WTC11 (cell line): Measurements from ENCODE around the gene MOBP. TPM values are rescaled to one million over a fixed set of nuclear protein-coding genes. Genes with fewer than 3 reads are reported as not detected.

ENCODE experiments used
- ATAC-seq: fragments of 200-7000 bp; cut with Tn5 transposase; 2 replicates; pipeline ENCODE4 v1.10.0; 2021; ENCODE audit warnings: mild to moderate bottlenecking, moderate library complexity
- CTCF ChIA-PET: fragments of 300-600 bp; sonication (Branson Sonifier 250); formaldehyde crosslinking; loops from one replicate; lab custom pipeline; 2021; ENCODE audit warnings: antibody characterized with exemption; lab: Charles Lee
- POLR2A ChIA-PET: fragments of 350-600 bp; sonication (Branson Sonifier 250); formaldehyde crosslinking; loops from one replicate; lab custom pipeline; 2021; ENCODE audit warnings: antibody characterized with exemption; lab: Charles Lee
- DNase-seq: peaks from one replicate; pipeline ENCODE4 v3.0.0; 2021; ENCODE audit warnings: low spot score
- H3K27ac Mint-ChIP-seq: 2 replicates; pipeline ENCODE4 v1.8.0; 2021; ENCODE audit warnings: mixed read lengths
- H3K27me3 Mint-ChIP-seq: 2 replicates; pipeline ENCODE4 v1.8.0; 2021; ENCODE audit warnings: low read depth, mild to moderate bottlenecking, moderate library complexity, mixed read lengths
- H3K36me3 Mint-ChIP-seq: 2 replicates; pipeline ENCODE4 v1.8.0; 2021; ENCODE audit warnings: mixed read lengths
- H3K4me1 Mint-ChIP-seq: 2 replicates; pipeline ENCODE4 v1.8.0; 2022; ENCODE audit warnings: mixed read lengths
- H3K4me3 Mint-ChIP-seq: 2 replicates; pipeline ENCODE4 v1.8.0; 2021; ENCODE audit warnings: mild to moderate bottlenecking, moderate library complexity, mixed read lengths
- H3K9me3 Mint-ChIP-seq: 2 replicates; pipeline ENCODE4 v1.8.0; 2021; ENCODE audit warnings: mixed read lengths
- CBFB ChIP-seq: sonication (generic); formaldehyde crosslinking; IDR thresholded peaks from 2 replicates; pipeline ENCODE4 v1.8.1; 2022; ENCODE audit warnings: mild to moderate bottlenecking, low read depth, missing genetic modification reagents
- CREB1 ChIP-seq: sonication (generic); formaldehyde crosslinking; IDR thresholded peaks from 2 replicates; pipeline ENCODE4 v1.8.0; 2023; ENCODE audit warnings: mild to moderate bottlenecking, missing genetic modification reagents
- ELF4 ChIP-seq: sonication (generic); formaldehyde crosslinking; IDR thresholded peaks from 2 replicates; pipeline ENCODE4 v1.8.1; 2022; ENCODE audit warnings: low read depth, mild to moderate bottlenecking, moderate library complexity, missing genetic modification reagents
- FOXJ3 ChIP-seq: sonication (generic); formaldehyde crosslinking; IDR thresholded peaks from 2 replicates; pipeline ENCODE4 v1.9.0; 2021; ENCODE audit warnings: missing genetic modification reagents, mild to moderate bottlenecking, borderline replicate concordance
- FOXK1 ChIP-seq: sonication (generic); formaldehyde crosslinking; IDR thresholded peaks from 2 replicates; pipeline ENCODE4 v1.8.0; 2022; ENCODE audit warnings: mild to moderate bottlenecking, moderate library complexity, missing genetic modification reagents
- FOXP1 ChIP-seq: sonication (generic); formaldehyde crosslinking; IDR thresholded peaks from 2 replicates; pipeline ENCODE4 v1.8.0; 2022; ENCODE audit warnings: missing genetic modification reagents, mild to moderate bottlenecking, moderate library complexity, borderline replicate concordance
- JAZF1 ChIP-seq: fragments of 250-450 bp; sonication (Bioruptor Pico); IDR thresholded peaks from 2 replicates; pipeline ENCODE4 v1.9.0; 2021; ENCODE audit warnings: moderate library complexity, mild to moderate bottlenecking, inconsistent platforms
- MYBL2 ChIP-seq: sonication (generic); formaldehyde crosslinking; IDR thresholded peaks from 2 replicates; pipeline ENCODE4 v1.8.1; 2023; ENCODE audit warnings: mild to moderate bottlenecking, moderate library complexity, missing genetic modification reagents
- NFYB ChIP-seq: sonication (generic); formaldehyde crosslinking; conservative IDR thresholded peaks from 2 replicates; pipeline ENCODE4 v1.8.0; 2022; ENCODE audit warnings: low read depth, missing genetic modification reagents
- RORB ChIP-seq: fragments of 250-450 bp; sonication (Bioruptor Pico); IDR thresholded peaks from 2 replicates; pipeline ENCODE4 v1.9.0; 2021; ENCODE audit warnings: mild to moderate bottlenecking
- TEAD1 ChIP-seq: sonication (generic); formaldehyde crosslinking; IDR thresholded peaks from 2 replicates; pipeline ENCODE4 v1.8.0; 2022; ENCODE audit warnings: mild to moderate bottlenecking, missing genetic modification reagents
- TEAD4 ChIP-seq: sonication (generic); formaldehyde crosslinking; IDR thresholded peaks from 2 replicates; pipeline ENCODE4 v1.8.0; 2022; ENCODE audit warnings: mild to moderate bottlenecking, missing genetic modification reagents
- TP53 ChIP-seq: sonication (generic); formaldehyde crosslinking; IDR thresholded peaks from 2 replicates; pipeline ENCODE4 v1.8.1; 2023; ENCODE audit warnings: mild to moderate bottlenecking, missing genetic modification reagents
- ZNF396 ChIP-seq: fragments of 250-450 bp; sonication (Bioruptor Pico); IDR thresholded peaks from 2 replicates; pipeline ENCODE4 v1.8.0; 2021; ENCODE audit warnings: mild to moderate bottlenecking, moderate library complexity, borderline replicate concordance
- ZNF423 ChIP-seq: fragments of 250-450 bp; sonication (Bioruptor Pico); IDR thresholded peaks from 2 replicates; pipeline ENCODE4 v2.1.2; 2022; ENCODE audit warnings: mild to moderate bottlenecking, moderate library complexity
- ZNF512 ChIP-seq: sonication (generic); formaldehyde crosslinking; IDR thresholded peaks from 2 replicates; pipeline ENCODE4 v1.8.1; 2022; ENCODE audit warnings: missing genetic modification reagents, borderline replicate concordance
- total RNA-seq: library from RNA; stranded (reverse); gene quantifications from 3 replicates; pipeline ENCODE4 v1.2.3, GENCODE V29; 2021
- TF ChIP-seq, protein P1 (sequence below): sonication (generic); formaldehyde crosslinking; IDR thresholded peaks from 2 replicates; pipeline ENCODE4 v1.8.1; 2023; ENCODE audit warnings: mild to moderate bottlenecking, missing genetic modification reagents, borderline replicate concordance
- TF ChIP-seq, protein P2 (sequence below): sonication (generic); formaldehyde crosslinking; IDR thresholded peaks from 2 replicates; pipeline ENCODE4 v1.8.0; 2022; ENCODE audit warnings: mild to moderate bottlenecking, missing genetic modification reagents
- TF ChIP-seq, protein P3 (sequence below): fragments of 200-600 bp; IDR thresholded peaks from 2 replicates; pipeline ENCODE4 v1.8.0; 2022; ENCODE audit warnings: antibody characterized with exemption
- TF ChIP-seq, protein P4 (sequence below): sonication (generic); formaldehyde crosslinking; IDR thresholded peaks from 2 replicates; pipeline ENCODE4 v1.8.1; 2022; ENCODE audit warnings: mild to moderate bottlenecking, missing genetic modification reagents, moderate library complexity, borderline replicate concordance

Gene MOBP
- total RNA-seq, 1 experiment from 2014 or later = 0.13 TPM

DNA sequence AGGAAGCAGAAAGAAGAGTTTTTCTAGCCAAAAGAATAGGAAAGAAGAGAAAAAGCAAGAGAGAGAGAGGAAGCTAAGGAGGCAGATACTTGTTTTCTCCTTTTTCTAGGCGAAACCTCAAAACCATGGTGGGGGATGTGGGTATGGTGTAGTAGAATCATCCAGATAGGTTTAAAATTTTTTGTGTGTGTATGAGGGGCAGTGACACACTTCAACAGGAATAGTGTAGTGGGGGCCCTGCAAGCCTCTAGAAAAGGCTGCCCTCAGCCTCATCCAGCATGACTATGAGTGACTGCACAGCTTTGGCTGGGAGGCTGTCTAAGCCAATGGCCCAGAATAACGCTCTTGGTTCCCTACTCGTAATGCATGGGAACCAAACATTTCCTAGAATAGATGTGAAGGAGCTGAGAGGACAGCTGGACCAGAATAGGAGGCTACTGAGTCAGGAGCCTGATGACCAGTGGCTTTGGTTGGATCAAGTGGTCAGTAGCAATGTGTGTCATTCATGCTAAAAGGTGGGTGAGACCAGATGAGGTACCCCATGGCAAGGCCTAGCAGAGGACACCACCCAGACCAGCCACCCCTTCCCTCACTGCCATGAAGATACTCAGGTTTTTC, 24.4 kb downstream of the MOBP start:
- no peak for TF ChIP-seq RORB (CRISPR knock-in tag)
- TF ChIP-seq TEAD1 (CRISPR knock-in tag) = no peak
- no peak for TF ChIP-seq ELF4 (CRISPR knock-in tag)
- TF ChIP-seq, protein P1, sequence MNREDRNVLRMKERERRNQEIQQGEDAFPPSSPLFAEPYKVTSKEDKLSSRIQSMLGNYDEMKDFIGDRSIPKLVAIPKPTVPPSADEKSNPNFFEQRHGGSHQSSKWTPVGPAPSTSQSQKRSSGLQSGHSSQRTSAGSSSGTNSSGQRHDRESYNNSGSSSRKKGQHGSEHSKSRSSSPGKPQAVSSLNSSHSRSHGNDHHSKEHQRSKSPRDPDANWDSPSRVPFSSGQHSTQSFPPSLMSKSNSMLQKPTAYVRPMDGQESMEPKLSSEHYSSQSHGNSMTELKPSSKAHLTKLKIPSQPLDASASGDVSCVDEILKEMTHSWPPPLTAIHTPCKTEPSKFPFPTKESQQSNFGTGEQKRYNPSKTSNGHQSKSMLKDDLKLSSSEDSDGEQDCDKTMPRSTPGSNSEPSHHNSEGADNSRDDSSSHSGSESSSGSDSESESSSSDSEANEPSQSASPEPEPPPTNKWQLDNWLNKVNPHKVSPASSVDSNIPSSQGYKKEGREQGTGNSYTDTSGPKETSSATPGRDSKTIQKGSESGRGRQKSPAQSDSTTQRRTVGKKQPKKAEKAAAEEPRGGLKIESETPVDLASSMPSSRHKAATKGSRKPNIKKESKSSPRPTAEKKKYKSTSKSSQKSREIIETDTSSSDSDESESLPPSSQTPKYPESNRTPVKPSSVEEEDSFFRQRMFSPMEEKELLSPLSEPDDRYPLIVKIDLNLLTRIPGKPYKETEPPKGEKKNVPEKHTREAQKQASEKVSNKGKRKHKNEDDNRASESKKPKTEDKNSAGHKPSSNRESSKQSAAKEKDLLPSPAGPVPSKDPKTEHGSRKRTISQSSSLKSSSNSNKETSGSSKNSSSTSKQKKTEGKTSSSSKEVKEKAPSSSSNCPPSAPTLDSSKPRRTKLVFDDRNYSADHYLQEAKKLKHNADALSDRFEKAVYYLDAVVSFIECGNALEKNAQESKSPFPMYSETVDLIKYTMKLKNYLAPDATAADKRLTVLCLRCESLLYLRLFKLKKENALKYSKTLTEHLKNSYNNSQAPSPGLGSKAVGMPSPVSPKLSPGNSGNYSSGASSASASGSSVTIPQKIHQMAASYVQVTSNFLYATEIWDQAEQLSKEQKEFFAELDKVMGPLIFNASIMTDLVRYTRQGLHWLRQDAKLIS (CRISPR knock-in tag) = no peak
- no peak for TF ChIP-seq FOXP1
- TF ChIP-seq, protein P2, sequence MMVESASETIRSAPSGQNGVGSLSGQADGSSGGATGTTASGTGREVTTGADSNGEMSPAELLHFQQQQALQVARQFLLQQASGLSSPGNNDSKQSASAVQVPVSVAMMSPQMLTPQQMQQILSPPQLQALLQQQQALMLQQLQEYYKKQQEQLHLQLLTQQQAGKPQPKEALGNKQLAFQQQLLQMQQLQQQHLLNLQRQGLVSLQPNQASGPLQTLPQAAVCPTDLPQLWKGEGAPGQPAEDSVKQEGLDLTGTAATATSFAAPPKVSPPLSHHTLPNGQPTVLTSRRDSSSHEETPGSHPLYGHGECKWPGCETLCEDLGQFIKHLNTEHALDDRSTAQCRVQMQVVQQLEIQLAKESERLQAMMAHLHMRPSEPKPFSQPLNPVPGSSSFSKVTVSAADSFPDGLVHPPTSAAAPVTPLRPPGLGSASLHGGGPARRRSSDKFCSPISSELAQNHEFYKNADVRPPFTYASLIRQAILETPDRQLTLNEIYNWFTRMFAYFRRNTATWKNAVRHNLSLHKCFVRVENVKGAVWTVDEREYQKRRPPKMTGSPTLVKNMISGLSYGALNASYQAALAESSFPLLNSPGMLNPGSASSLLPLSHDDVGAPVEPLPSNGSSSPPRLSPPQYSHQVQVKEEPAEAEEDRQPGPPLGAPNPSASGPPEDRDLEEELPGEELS (CRISPR knock-in tag) = no peak
- no peak for TF ChIP-seq JAZF1 (CRISPR knock-in tag)
- no peak for TF ChIP-seq ZNF423 (CRISPR knock-in tag)
- TF ChIP-seq ZNF396 (CRISPR knock-in tag) = no peak
- TF ChIP-seq, all 79 proteins: peak for 0
- no peak overlapping the region for H3K27ac Mint-ChIP-seq
- DNase-seq = no peak
- no peaks in the 10 kb centered on the region for H3K36me3 Mint-ChIP-seq
- ChIA-PET CTCF (interaction anchor here (2.1 kb wide), 1 partner anchor 44 kb away, joined by 8 read pairs; no protein-coding TSS in a partner anchor), POLR2A (no interaction called here)
- no peaks in the 10 kb centered on the region for H3K4me1 Mint-ChIP-seq
- ATAC-seq = no peak
- no peak overlapping the region for H3K4me3 Mint-ChIP-seq
- H3K9me3 Mint-ChIP-seq = 0 out of 2 replicates have a peak, but pooled peaks cover 5% of the 10 kb centered on the region
- H3K27me3 Mint-ChIP-seq = no peaks in the 10 kb centered on the region; the same call in 1 of the 2 replicates

- ChIA-PET CTCF (interaction anchor here (0.7 to 0.9 kb wide), 3 partner anchors 14 to 47 kb away, joined by 3 read pairs; no protein-coding TSS in a partner anchor), POLR2A (no interaction called here)
- Mint-ChIP-seq H3K27me3 (peaks cover 4% of the 10 kb centered on the region; the same call in 1 of the 2 replicates), H3K9me3 (no peaks in the 10 kb centered on the region), H3K4me3 (no peak overlapping the region), H3K27ac (no peak overlapping the region), H3K36me3 (no peaks in the 10 kb centered on the region), H3K4me1 (peaks cover 9% of the 10 kb centered on the region)
- no peak for ATAC-seq
- DNase-seq = no peak
- TF ChIP-seq ZNF423 (CRISPR knock-in tag) (no peak), ZNF512 (CRISPR knock-in tag) (no peak), NFYB (CRISPR knock-in tag) (no peak), FOXK1 (CRISPR knock-in tag) (no peak), TP53 (CRISPR knock-in tag) (no peak), TEAD1 (CRISPR knock-in tag) (no peak), TEAD4 (CRISPR knock-in tag) (no peak), MYBL2 (CRISPR knock-in tag) (no peak), CREB1 (no peak), CBFB (CRISPR knock-in tag) (no peak), FOXJ3 (CRISPR knock-in tag) (no peak)
- TF ChIP-seq, protein P3, sequence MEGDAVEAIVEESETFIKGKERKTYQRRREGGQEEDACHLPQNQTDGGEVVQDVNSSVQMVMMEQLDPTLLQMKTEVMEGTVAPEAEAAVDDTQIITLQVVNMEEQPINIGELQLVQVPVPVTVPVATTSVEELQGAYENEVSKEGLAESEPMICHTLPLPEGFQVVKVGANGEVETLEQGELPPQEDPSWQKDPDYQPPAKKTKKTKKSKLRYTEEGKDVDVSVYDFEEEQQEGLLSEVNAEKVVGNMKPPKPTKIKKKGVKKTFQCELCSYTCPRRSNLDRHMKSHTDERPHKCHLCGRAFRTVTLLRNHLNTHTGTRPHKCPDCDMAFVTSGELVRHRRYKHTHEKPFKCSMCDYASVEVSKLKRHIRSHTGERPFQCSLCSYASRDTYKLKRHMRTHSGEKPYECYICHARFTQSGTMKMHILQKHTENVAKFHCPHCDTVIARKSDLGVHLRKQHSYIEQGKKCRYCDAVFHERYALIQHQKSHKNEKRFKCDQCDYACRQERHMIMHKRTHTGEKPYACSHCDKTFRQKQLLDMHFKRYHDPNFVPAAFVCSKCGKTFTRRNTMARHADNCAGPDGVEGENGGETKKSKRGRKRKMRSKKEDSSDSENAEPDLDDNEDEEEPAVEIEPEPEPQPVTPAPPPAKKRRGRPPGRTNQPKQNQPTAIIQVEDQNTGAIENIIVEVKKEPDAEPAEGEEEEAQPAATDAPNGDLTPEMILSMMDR = no peak
- TF ChIP-seq, protein P4, sequence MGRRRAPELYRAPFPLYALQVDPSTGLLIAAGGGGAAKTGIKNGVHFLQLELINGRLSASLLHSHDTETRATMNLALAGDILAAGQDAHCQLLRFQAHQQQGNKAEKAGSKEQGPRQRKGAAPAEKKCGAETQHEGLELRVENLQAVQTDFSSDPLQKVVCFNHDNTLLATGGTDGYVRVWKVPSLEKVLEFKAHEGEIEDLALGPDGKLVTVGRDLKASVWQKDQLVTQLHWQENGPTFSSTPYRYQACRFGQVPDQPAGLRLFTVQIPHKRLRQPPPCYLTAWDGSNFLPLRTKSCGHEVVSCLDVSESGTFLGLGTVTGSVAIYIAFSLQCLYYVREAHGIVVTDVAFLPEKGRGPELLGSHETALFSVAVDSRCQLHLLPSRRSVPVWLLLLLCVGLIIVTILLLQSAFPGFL (CRISPR knock-in tag) = no peak
- TF ChIP-seq, protein P1 (CRISPR knock-in tag) = no peak
These were observed 27.3 kb downstream of the MOBP start for GRCh38 chr3:39494781-39495180.
